ENCODE measurements around the gene NUP214. TPM values are rescaled to one million over a fixed set of nuclear protein-coding genes. Genes with fewer than 3 reads are reported as not detected.

NUP214 gene
- total RNA-seq, 1 experiment from 2014 or later = 35.5 TPM

- no TSS peak for BruUV-seq (replicated peaks)
- POLR2A ChIA-PET = no interaction called here
- Histone ChIP-seq H3K36me3 (ENCODE audit: control insufficient read depth in 1 of 2, insufficient read depth in 2 of 2, low read length in 2 of 2) (no peaks in the 10 kb centered on the region), H3K4me2 (ENCODE audit: low read length) (peak within 1 kb of the TSS; percentile 83), H3K9me2 (ENCODE audit: insufficient read depth) (no peaks in the 10 kb centered on the region), H3K9ac (ENCODE audit: low read length) (peak within 1 kb of the TSS; percentile 50), H4K20me1 (ENCODE audit: insufficient read depth) (no peaks in the 10 kb centered on the region), H3K27me3 (ENCODE audit: insufficient read depth, low read length) (no peaks in the 10 kb centered on the region), H3K9me3 (ENCODE audit: control insufficient read depth in 1 of 2, insufficient read depth in 1 of 2, low read depth in 1 of 2, low read length in 2 of 2) (no peaks in the 10 kb centered on the region), H2AFZ (ENCODE audit: low read depth, low read length, poor library complexity, severe bottlenecking) (no peak within 1 kb of the TSS), H3K4me1 (ENCODE audit: control insufficient read depth in 1 of 2, insufficient read depth in 2 of 2, low read length in 2 of 2) (peaks cover 0 to 8% of the 10 kb centered on the region in 2 experiments; a peak in 1 of 4 replicates), H3K27ac (ENCODE audit: low read depth, low read length) (peak within 1 kb of the TSS; percentile 40; the same call in 1 of the 2 replicates), H3K4me3 (replicated peaks in 1 of 2; ENCODE audit: low read depth in 1 of 2, low read length in 2 of 2) (peak within 1 kb of the TSS; percentile 41 to 62), H3K79me2 (ENCODE audit: insufficient read depth, low read length) (no peaks in the 10 kb centered on the region)
- RAD21 ChIA-PET (ENCODE audit: low non-redundant PET in 1 of 2, low total read pairs in 2 of 2, uncharacterized antibody in 2 of 2, unreplicated experiment in 2 of 2) = no interaction called here
- intact Hi-C loops (cut with micrococcal nuclease) = no loop called here
- DNase-seq (ENCODE audit: low read depth, low spot score) (no peak), ATAC-seq (no peak)
- TF ChIP-seq ZNF274 (IDR thresholded peaks at IDR 0.05; ENCODE audit: low read depth, low read length) = no peak
- TF ChIP-seq EZH2 (IDR thresholded peaks at IDR 0.05) = no peak
- CTCF ChIA-PET = no interaction called here
Observed at GRCh38 chr9:131276094-131276888, 150.9 kb downstream of the NUP214 start, which contains the start of gene FAM78A. FAM78A (minus strand) TSS chr9:131276510; CDS start chr9:131276179, 331 bp downstream.

- TF ChIP-seq, protein P1, sequence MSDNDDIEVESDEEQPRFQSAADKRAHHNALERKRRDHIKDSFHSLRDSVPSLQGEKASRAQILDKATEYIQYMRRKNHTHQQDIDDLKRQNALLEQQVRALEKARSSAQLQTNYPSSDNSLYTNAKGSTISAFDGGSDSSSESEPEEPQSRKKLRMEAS (IDR thresholded peaks at IDR 0.05) = no peak
- no peak for TF ChIP-seq ZFX (IDR thresholded peaks at IDR 0.05)
- no peak for TF ChIP-seq POLR2A (IDR thresholded peaks at IDR 0.05; ENCODE audit: borderline replicate concordance, extremely low read depth, insufficient read depth, insufficient read length)
- no peak for TF ChIP-seq SIN3A (IDR thresholded peaks at IDR 0.05; ENCODE audit: low read depth)
- TF ChIP-seq ZBTB33 (IDR thresholded peaks at IDR 0.05; ENCODE audit: extremely low read depth, insufficient replicate concordance, low read length) = no peak
- DNase-seq (ENCODE audit: low read depth, low spot score) = no peak
- no TSS peak for BruUV-seq (replicated peaks)
- Histone ChIP-seq H3K4me3 (replicated peaks in 1 of 2; ENCODE audit: low read depth in 1 of 2, low read length in 2 of 2) (peak overlapping the region; percentile 41 to 62), H4K20me1 (ENCODE audit: insufficient read depth) (no peaks in the 10 kb centered on the region), H3K79me2 (ENCODE audit: insufficient read depth, low read length) (no peaks in the 10 kb centered on the region), H3K36me3 (ENCODE audit: control insufficient read depth in 1 of 2, insufficient read depth in 2 of 2, low read length in 2 of 2) (no peaks in the 10 kb centered on the region), H3K27me3 (ENCODE audit: insufficient read depth, low read length) (no peaks in the 10 kb centered on the region), H3K9me2 (ENCODE audit: insufficient read depth) (no peaks in the 10 kb centered on the region), H3K27ac (ENCODE audit: low read depth, low read length) (no peak overlapping the region; the same call in 1 of the 2 replicates), H3K4me1 (ENCODE audit: control insufficient read depth in 1 of 2, insufficient read depth in 2 of 2, low read length in 2 of 2) (peaks cover 0 to 8% of the 10 kb centered on the region in 2 experiments; a peak in 1 of 4 replicates), H2AFZ (ENCODE audit: low read depth, low read length, poor library complexity, severe bottlenecking) (no peak overlapping the region), H3K9ac (ENCODE audit: low read length) (peak overlapping the region; percentile 50; the same call in 1 of the 2 replicates), H3K9me3 (ENCODE audit: control insufficient read depth in 1 of 2, insufficient read depth in 1 of 2, low read depth in 1 of 2, low read length in 2 of 2) (no peaks in the 10 kb centered on the region), H3K4me2 (ENCODE audit: low read length) (peak overlapping the region; percentile 83)
- intact Hi-C loops (cut with micrococcal nuclease) = no loop called here
- ChIA-PET RAD21 (ENCODE audit: low non-redundant PET in 1 of 2, low total read pairs in 2 of 2, uncharacterized antibody in 2 of 2, unreplicated experiment in 2 of 2) (no interaction called here), POLR2A (no interaction called here), CTCF (no interaction called here)
- no peak; the same call in 1 of the 2 replicates for ATAC-seq
Observed at GRCh38 chr9:131276891-131277286, 151.5 kb downstream of the NUP214 start.
